ENCODE data around the gene UFM1. TPM values are rescaled to one million over a fixed set of nuclear protein-coding genes. Genes with fewer than 3 reads are reported as not detected.
A peak's percentile ranks its signal among the peaks of the same experiment; 100 is the strongest.

Gene UFM1
- total and polyA plus RNA-seq, 2 experiments from 2014 or later: 80.4 to 128 TPM

GRCh38 chr13:38346764-38347163, 2.9 kb upstream of the UFM1 start:
- no peak for DNase-seq (ENCODE audit: low spot score)
- TF ChIP-seq EZH2phosphoT487 (IDR thresholded peaks at IDR 0.05; ENCODE audit: low read depth, severe bottlenecking, unreplicated experiment): no peak
- no peak for TF ChIP-seq CTCF (IDR thresholded peaks at IDR 0.05; ENCODE audit: poor library complexity)
- no peak for TF ChIP-seq EZH2 (IDR thresholded peaks at IDR 0.05; ENCODE audit: borderline replicate concordance)
- no peaks in the 10 kb centered on the region for H3K9me2 ChIP-seq (replicated peaks; ENCODE audit: insufficient read depth)
- H3K4me3 ChIP-seq: no peak overlapping the region
- H3K36me3 ChIP-seq (replicated peaks; ENCODE audit: insufficient read depth, low read depth): no peaks in the 10 kb centered on the region
- peaks cover 20% of the 10 kb centered on the region for H3K79me2 ChIP-seq
- H3K4me2 ChIP-seq: no peak overlapping the region
- no peak overlapping the region for H3K27ac ChIP-seq
- H3K27me3 ChIP-seq: no peaks in the 10 kb centered on the region
- no peaks in the 10 kb centered on the region for H4K20me1 ChIP-seq (ENCODE audit: insufficient read depth, poor library complexity, severe bottlenecking)
- H3K4me1 ChIP-seq (ENCODE audit: insufficient read depth): peaks cover 11% of the 10 kb centered on the region
- H3K9me3 ChIP-seq (ENCODE audit: low read depth): no peaks in the 10 kb centered on the region
- 64% methylated on average over 2 of the region's 2 CpGs for WGBS (ENCODE audit: low lambda C conversion rate, missing lambda C conversion rate)
- no peak overlapping the region for H2AFZ ChIP-seq

- Histone ChIP-seq H3K9me3 (ENCODE audit: low read depth) (no peaks in the 10 kb centered on the region), H3K4me2 (peak overlapping the region; percentile 72), H3K36me3 (replicated peaks; ENCODE audit: insufficient read depth, low read depth) (no peaks in the 10 kb centered on the region), H3K9me2 (replicated peaks; ENCODE audit: insufficient read depth) (no peaks in the 10 kb centered on the region), H4K20me1 (ENCODE audit: insufficient read depth, poor library complexity, severe bottlenecking) (no peaks in the 10 kb centered on the region), H3K4me3 (peak overlapping the region; percentile 29), H3K27me3 (no peaks in the 10 kb centered on the region), H2AFZ (peak overlapping the region; percentile 74), H3K27ac (peak overlapping the region; percentile 88), H3K79me2 (peaks cover 32% of the 10 kb centered on the region), H3K4me1 (ENCODE audit: insufficient read depth) (peaks cover 11% of the 10 kb centered on the region)
- DNase-seq (ENCODE audit: low spot score): peak; percentile 51
- WGBS (ENCODE audit: low lambda C conversion rate, missing lambda C conversion rate): 2% methylated on average over 15 of the region's 15 CpGs
- TF ChIP-seq CTCF (IDR thresholded peaks at IDR 0.05; ENCODE audit: poor library complexity) (no peak), EZH2phosphoT487 (IDR thresholded peaks at IDR 0.05; ENCODE audit: low read depth, severe bottlenecking, unreplicated experiment) (no peak), EZH2 (IDR thresholded peaks at IDR 0.05; ENCODE audit: borderline replicate concordance) (no peak)
Measured at GRCh38 chr13:38348861-38349389, 726 bp upstream of the UFM1 start.

- H2AFZ ChIP-seq: peak overlapping the region; percentile 50
- peak overlapping the region; percentile 40 for H3K4me3 ChIP-seq
- no peaks in the 10 kb centered on the region for H3K36me3 ChIP-seq (replicated peaks; ENCODE audit: insufficient read depth, low read depth)
- no peaks in the 10 kb centered on the region for H4K20me1 ChIP-seq (ENCODE audit: insufficient read depth, poor library complexity, severe bottlenecking)
- peak overlapping the region; percentile 86 for H3K4me2 ChIP-seq
- no peaks in the 10 kb centered on the region for H3K9me2 ChIP-seq (replicated peaks; ENCODE audit: insufficient read depth)
- H3K27me3 ChIP-seq: no peaks in the 10 kb centered on the region
- DNase-seq (ENCODE audit: low spot score): peak; percentile 78
- H3K9me3 ChIP-seq (ENCODE audit: low read depth): no peaks in the 10 kb centered on the region
- WGBS (ENCODE audit: low lambda C conversion rate, missing lambda C conversion rate): under 1% methylated on average over 19 of the region's 19 CpGs
- no peak for TF ChIP-seq CTCF (IDR thresholded peaks at IDR 0.05; ENCODE audit: poor library complexity)
- H3K27ac ChIP-seq: peak overlapping the region; percentile 88
- peaks cover 11% of the 10 kb centered on the region for H3K4me1 ChIP-seq (ENCODE audit: insufficient read depth)
- peaks cover 36% of the 10 kb centered on the region for H3K79me2 ChIP-seq
Measured at GRCh38 chr13:38350114-38350617, 515 bp downstream of the UFM1 start.
